ENCODE results near the gene PNPLA4. TPM values are rescaled to one million over a fixed set of nuclear protein-coding genes. Genes with fewer than 3 reads are reported as not detected.
A peak's percentile ranks its signal among the peaks of the same experiment; 100 is the strongest.

The PNPLA4 gene
- total and polyA plus RNA-seq, 2 of the 13 experiments (the other 11 are each of a cell fraction or from before 2014, with no cell fraction given) = 13.0 to 17.7 TPM

DNA sequence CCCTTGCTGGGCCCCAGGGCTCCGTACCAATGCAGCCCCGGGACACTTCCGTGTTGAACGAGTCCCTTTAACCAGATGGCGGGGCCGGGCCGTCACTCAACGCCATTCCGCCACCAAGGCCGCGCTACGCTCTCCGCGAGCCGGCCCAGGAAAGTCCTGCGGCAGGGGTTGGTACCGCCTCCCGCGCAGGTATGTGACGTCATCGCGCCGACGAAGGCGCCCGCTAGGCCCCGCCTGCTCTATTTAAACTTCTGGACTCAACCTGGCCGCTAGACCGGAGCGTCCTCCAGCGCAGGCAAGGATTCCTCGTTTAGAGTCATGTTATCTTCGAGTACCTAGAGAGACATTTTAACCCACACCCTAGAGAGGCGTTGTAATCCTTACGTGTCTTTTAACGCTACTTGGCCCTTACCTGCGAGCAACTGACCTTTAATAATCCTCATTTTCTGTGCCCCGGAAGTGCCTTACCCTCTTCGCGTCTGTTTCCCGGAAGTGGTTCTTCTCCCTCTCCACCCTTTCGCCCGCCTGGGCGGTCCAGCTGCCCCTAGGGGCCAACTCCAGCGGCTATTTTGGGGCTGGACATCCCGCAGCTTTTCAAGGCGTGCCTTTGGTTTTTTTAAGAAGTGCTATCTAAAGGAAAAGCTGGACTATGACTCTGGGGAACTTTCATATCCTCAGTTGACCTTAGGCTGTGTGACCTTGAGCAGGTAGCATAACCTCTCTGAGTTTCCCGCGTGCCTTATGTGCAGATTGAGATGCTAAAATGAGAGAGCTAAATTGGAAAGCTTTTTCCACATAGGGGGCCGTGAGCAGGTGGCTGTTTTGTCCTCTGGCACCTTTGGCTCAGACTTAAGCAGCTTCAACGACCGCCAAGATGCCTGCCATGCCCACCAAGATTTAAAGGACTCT lies at the start of gene PNPLA4 (continued):
- TF ChIP-seq, protein P1, sequence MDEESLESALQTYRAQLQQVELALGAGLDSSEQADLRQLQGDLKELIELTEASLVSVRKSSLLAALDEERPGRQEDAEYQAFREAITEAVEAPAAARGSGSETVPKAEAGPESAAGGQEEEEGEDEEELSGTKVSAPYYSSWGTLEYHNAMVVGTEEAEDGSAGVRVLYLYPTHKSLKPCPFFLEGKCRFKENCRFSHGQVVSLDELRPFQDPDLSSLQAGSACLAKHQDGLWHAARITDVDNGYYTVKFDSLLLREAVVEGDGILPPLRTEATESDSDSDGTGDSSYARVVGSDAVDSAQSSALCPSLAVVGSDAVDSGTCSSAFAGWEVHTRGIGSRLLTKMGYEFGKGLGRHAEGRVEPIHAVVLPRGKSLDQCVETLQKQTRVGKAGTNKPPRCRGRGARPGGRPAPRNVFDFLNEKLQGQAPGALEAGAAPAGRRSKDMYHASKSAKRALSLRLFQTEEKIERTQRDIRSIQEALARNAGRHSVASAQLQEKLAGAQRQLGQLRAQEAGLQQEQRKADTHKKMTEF (CRISPR knock-in tag; IDR thresholded peaks at IDR 0.05) = peak; percentile 49; the same call in 1 of the 2 replicates
- TF ChIP-seq, protein P2, sequence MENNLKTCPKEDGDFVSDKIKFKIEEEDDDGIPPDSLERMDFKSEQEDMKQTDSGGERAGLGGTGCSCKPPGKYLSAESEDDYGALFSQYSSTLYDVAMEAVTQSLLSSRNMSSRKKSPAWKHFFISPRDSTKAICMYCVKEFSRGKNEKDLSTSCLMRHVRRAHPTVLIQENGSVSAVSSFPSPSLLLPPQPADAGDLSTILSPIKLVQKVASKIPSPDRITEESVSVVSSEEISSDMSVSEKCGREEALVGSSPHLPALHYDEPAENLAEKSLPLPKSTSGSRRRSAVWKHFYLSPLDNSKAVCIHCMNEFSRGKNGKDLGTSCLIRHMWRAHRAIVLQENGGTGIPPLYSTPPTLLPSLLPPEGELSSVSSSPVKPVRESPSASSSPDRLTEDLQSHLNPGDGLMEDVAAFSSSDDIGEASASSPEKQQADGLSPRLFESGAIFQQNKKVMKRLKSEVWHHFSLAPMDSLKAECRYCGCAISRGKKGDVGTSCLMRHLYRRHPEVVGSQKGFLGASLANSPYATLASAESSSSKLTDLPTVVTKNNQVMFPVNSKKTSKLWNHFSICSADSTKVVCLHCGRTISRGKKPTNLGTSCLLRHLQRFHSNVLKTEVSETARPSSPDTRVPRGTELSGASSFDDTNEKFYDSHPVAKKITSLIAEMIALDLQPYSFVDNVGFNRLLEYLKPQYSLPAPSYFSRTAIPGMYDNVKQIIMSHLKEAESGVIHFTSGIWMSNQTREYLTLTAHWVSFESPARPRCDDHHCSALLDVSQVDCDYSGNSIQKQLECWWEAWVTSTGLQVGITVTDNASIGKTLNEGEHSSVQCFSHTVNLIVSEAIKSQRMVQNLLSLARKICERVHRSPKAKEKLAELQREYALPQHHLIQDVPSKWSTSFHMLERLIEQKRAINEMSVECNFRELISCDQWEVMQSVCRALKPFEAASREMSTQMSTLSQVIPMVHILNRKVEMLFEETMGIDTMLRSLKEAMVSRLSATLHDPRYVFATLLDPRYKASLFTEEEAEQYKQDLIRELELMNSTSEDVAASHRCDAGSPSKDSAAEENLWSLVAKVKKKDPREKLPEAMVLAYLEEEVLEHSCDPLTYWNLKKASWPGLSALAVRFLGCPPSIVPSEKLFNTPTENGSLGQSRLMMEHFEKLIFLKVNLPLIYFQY (CRISPR knock-in tag; IDR thresholded peaks at IDR 0.05; ENCODE audit: borderline replicate concordance) = no peak
- no peak for TF ChIP-seq CBX1 (IDR thresholded peaks at IDR 0.05; ENCODE audit: low read depth)
- no peak for TF ChIP-seq MED1 (CRISPR knock-in tag; IDR thresholded peaks at IDR 0.05)
- no peak for TF ChIP-seq ZNF776 (CRISPR knock-in tag; IDR thresholded peaks at IDR 0.05)
- no peak for TF ChIP-seq NFRKB (IDR thresholded peaks at IDR 0.05)
- no peak for TF ChIP-seq PLRG1 (conservative IDR thresholded peaks at IDR 0.05)
- TF ChIP-seq MTA3 (CRISPR knock-in tag; IDR thresholded peaks at IDR 0.05) = no peak
- peak; percentile 79 for TF ChIP-seq HNRNPLL (IDR thresholded peaks at IDR 0.05; ENCODE audit: low read depth, low read length, poor library complexity, severe bottlenecking)
- TF ChIP-seq ZNF83 (CRISPR knock-in tag; IDR thresholded peaks at IDR 0.05; ENCODE audit: borderline replicate concordance) = no peak
- TF ChIP-seq JARID2 (CRISPR knock-in tag; IDR thresholded peaks at IDR 0.05; ENCODE audit: insufficient replicate concordance) = no peak
- TF ChIP-seq ZNF337 (CRISPR knock-in tag; IDR thresholded peaks at IDR 0.05; ENCODE audit: borderline replicate concordance, low read depth) = no peak
- no peak for TF ChIP-seq ZNF749 (CRISPR knock-in tag; IDR thresholded peaks at IDR 0.05; ENCODE audit: borderline replicate concordance)
- no peak for TF ChIP-seq SETDB1 (CRISPR knock-in tag; IDR thresholded peaks at IDR 0.05; ENCODE audit: borderline replicate concordance)
- no peak for TF ChIP-seq XRCC5 (optimal IDR thresholded peaks at IDR 0.05; ENCODE audit: low read length)
- TF ChIP-seq CENPT (CRISPR knock-in tag; IDR thresholded peaks at IDR 0.05; ENCODE audit: low read depth) = no peak
- TF ChIP-seq JUNB (CRISPR knock-in tag; IDR thresholded peaks at IDR 0.05; ENCODE audit: borderline replicate concordance) = no peak
- peak; percentile 90 for TF ChIP-seq KAT8 (CRISPR knock-in tag; IDR thresholded peaks at IDR 0.05)
- TF ChIP-seq KDM1A (CRISPR knock-in tag; IDR thresholded peaks at IDR 0.05) = peak; percentile 60; the same call in 1 of the 2 replicates
- no peak for TF ChIP-seq PCBP2 (optimal IDR thresholded peaks at IDR 0.05; ENCODE audit: low read depth, low read length, poor library complexity, severe bottlenecking)
- TF ChIP-seq, protein P3, sequence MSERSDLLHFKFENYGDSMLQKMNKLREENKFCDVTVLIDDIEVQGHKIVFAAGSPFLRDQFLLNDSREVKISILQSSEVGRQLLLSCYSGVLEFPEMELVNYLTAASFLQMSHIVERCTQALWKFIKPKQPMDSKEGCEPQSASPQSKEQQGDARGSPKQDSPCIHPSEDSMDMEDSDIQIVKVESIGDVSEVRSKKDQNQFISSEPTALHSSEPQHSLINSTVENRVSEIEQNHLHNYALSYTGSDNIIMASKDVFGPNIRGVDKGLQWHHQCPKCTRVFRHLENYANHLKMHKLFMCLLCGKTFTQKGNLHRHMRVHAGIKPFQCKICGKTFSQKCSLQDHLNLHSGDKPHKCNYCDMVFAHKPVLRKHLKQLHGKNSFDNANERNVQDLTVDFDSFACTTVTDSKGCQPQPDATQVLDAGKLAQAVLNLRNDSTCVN (CRISPR knock-in tag; IDR thresholded peaks at IDR 0.05; ENCODE audit: borderline replicate concordance) = no peak
- TF ChIP-seq KAT2B (IDR thresholded peaks at IDR 0.05; ENCODE audit: borderline replicate concordance, low read depth, low read length) = no peak
- TF ChIP-seq ZNF430 (CRISPR knock-in tag; IDR thresholded peaks at IDR 0.05) = 0 out of 2 replicates have a peak, but pooled peaks have one; percentile 41
- TF ChIP-seq FOSL2 (CRISPR knock-in tag; IDR thresholded peaks at IDR 0.05) = peak; percentile 9; the same call in 1 of the 2 replicates
- peak; percentile 27; the same call in 1 of the 2 replicates for TF ChIP-seq BCL6 (CRISPR knock-in tag; IDR thresholded peaks at IDR 0.05)
